IPS-NIHi11 (cell line): ENCODE data around the gene LSM4.

Source experiments
- DNase-seq: peaks from one replicate; pipeline ENCODE4 v3.0.0; 2012; ENCODE audit warnings: mixed read lengths, low spot score

LSM4 gene

GRCh38 chr19:18278521-18279265, 44.2 kb downstream of the LSM4 start:
- no peak for DNase-seq

GRCh38 chr19:18274781-18275356, 48.0 kb downstream of the LSM4 start:
- peak; percentile 49 for DNase-seq

DNA sequence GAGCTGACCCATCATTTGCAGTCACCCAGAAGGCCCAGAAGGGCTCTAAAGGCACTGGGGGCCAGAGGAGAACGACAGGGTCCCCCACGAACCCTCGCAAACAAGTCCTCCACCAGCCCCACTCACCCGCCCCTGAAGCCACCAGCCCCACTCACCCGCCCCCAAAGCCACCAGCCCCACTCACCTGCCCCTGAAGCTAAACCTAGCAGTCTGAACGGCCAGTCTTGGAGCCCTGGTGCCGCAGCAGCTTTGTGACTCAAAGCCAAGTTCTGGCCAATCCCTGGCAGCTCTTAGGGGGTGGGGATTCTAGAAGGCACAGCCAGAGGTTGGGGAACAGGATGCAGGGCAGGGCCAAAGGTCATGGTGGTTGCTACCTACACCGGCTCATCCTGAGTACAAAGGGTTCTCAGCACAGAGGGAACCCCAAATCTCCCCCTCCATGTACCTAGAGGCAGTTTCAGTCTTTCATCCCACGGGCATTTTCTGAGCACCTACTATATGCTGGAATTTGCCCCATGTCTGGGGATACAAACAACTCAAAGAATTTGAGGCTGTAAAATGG, 48.6 kb downstream of the LSM4 start, which contains the start of gene IQCN:
Gene IQCN (minus strand): TSS at position 234 of the 562 bp plus-strand sequence. CDS start 4,974 bp downstream, outside the sequence.
- no peak for DNase-seq

GRCh38 chr19:18273561-18274218, 49.2 kb downstream of the LSM4 start:
- DNase-seq: no peak

DNA sequence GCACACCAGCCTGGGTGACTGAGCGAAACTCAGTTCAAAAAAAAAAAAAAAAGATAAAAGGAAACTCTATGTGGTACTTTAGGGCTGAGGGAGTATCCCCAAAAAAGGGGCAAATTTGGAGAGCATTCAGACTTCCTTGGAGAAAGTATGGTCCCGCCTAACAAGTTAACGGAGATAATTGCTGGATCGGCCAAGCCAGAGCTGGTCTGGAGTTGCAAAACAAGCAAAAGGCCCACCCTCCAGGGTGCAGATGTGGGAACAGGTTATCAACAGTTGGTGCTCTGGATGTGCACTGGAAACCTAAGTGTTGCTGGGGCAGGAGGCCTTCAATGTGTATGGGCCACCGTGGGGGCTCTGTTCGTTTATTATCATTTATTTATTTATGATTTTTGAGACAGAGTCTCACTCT, 51.4 kb downstream of the LSM4 start:
- no peak for DNase-seq

DNA sequence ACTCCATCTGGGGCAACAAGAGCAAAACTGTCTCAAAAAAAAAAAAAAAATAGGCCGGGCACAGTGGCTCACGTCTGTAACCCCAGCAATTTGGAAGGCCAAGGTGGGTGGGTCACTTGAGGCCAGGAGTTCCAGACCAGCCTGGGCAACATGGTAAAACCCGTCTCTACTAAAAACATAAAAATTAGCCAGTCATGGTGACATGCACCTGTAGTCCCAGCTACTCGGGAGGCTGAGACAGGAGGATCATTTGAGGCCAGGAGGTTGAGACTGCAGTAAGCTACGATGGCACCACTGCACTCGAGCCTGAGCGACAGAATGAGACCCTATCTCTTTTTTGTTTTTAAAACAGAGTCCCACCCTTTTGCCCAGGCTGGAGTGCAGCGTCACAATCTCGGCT, 52.5 kb downstream of the LSM4 start:
- DNase-seq: no peak

DNA sequence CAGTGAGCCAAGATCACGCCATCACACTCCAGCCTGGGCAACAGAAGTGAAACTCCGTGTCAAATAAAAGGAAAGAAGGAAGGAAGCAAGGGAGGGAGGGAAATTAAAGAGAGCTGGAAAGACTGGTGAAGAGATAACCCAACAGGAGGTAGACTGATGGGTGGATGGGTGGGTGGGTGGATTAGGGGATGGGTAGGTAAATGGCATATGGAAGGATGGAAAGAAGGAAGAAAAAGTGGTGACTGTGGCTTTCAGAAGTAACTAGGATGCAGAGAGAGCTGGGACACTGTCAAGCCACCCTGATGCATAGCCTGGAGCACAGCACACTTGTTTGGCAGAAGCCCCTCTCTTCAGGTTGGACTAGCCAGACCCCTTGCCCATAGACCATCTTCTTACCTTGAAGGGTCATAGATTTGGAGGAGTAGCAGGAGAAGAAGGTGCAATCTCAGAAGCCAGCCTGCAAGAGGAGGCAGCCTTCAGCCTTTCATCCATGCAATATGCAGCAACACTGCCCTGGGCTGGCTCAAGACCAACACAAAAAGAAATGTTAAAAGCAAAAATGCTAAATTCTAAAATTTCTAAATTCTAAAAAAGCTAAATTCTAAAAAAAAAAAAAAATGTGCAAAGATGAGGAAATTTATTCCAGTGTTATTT, 53.7 kb downstream of the LSM4 start:
- DNase-seq: no peak

DNA sequence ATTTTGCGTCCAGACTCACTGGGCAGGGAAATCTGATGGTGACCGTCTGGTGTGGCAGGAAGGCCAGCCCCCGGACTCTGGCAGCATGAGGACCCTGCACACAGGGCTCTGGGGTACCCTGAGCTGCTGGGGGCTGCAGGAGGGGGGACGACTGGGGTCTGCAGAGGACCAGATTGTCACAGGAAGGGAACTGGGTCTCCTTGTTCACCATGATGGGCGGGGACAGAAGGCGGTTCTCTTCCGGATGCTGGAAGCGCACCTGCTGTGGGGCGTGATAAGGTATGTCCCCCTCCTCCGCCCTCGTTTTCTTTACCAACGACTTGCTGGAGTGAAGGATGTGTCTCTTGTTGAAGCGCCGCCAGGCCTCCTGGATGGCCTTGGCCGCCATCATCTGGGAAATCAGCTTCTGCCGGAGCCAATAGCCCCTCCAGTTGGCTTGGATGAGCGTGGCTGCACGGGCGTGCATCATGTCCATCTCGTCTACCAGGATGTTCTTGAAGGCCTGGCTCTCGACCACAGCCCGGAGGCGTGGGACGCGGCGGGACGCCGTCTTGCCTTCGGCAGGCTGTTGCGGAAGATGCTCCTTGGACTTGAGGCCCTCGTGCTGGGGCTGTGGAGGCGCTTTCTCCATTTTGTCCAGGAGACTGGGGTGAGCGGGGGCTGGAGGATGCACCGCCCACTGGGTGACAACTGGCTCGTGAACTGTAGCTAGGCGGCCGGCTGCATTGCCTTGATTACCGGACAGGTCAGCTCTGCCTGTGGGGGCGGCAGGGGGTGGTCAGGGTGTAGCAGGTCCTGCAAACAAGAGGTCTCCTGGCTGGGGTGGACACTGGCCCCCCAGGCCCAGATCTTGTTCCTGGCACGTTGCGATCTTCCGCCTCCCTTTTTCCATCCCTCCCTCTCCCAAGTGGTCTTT, 55.8 kb downstream of the LSM4 start:
- no peak for DNase-seq

GRCh38 chr19:18265582-18265981, 57.3 kb downstream of the LSM4 start:
- no peak for DNase-seq

DNA sequence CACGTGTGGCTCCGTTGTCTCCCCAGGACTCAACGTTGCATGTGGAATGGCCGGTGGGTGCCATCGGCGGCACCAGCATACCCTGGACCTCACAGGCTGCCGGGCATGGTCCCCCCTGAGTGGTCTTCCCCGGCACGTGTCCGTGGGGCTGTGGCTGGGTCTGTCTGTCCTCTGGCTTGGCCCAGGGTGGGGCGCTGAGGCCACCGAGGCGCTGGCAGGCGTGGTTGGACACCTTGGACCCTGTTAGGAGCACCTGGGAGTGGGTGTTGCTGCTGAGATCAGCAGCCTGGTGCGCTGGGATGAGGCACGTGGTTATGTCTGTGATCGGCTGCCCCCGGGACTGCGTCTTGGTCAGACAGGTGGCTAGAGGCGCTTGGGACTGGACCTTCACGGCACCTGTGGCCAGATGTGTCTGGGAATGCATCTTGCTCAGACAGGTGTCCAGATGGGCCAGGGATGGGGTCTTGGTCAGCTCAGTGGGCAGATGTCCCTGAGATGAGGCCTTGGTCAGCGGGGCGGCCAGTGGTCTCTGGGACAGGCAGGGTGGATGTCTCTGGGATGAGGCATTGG, 57.8 kb downstream of the LSM4 start:
- no peak for DNase-seq

DNA sequence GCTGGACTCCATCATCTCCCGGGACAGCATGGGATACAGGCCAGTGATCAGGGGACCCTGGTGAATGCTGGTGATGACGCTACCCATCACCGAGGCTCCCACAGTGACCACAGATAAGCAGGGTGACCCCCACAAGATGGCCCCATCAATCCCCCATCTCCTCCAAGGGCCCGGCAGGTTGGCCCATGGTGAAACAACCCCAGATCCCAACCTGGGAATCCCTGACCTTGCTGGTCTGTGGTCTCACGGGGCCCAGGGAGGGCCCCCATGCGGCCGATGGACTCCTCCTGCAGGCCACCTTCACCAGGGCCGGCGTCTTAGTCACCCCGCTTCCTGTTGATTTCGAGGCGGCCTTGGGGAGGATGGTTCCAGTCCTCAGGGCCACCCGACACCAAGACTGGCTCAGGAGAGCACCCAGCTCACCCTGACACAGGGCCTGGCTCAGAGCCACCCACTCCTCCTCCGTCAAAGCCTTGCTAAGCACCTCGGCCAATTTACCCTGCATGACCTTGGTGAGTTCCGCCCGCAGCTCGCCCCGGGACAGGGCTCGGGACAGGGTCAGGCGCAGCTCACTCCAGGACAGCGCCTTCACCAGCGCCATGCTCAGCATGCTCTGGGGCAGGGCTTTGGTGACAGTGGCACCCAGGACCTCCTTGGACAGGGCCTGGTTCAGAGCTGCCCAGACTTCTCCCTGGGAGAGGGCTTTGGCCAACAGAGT, 58.6 kb downstream of the LSM4 start:
- DNase-seq: no peak

- no peak for DNase-seq
These were observed 59.3 kb downstream of the LSM4 start for GRCh38 chr19:18263324-18264136.

GRCh38 chr19:18262917-18263316, 60.0 kb downstream of the LSM4 start:
- DNase-seq: no peak

- no peak for DNase-seq
These were observed 60.7 kb downstream of the LSM4 start for GRCh38 chr19:18262144-18262543.

GRCh38 chr19:18261474-18261873, 61.4 kb downstream of the LSM4 start:
- DNase-seq: no peak

GRCh38 chr19:18259893-18260292, 63.0 kb downstream of the LSM4 start:
- DNase-seq: no peak

DNA sequence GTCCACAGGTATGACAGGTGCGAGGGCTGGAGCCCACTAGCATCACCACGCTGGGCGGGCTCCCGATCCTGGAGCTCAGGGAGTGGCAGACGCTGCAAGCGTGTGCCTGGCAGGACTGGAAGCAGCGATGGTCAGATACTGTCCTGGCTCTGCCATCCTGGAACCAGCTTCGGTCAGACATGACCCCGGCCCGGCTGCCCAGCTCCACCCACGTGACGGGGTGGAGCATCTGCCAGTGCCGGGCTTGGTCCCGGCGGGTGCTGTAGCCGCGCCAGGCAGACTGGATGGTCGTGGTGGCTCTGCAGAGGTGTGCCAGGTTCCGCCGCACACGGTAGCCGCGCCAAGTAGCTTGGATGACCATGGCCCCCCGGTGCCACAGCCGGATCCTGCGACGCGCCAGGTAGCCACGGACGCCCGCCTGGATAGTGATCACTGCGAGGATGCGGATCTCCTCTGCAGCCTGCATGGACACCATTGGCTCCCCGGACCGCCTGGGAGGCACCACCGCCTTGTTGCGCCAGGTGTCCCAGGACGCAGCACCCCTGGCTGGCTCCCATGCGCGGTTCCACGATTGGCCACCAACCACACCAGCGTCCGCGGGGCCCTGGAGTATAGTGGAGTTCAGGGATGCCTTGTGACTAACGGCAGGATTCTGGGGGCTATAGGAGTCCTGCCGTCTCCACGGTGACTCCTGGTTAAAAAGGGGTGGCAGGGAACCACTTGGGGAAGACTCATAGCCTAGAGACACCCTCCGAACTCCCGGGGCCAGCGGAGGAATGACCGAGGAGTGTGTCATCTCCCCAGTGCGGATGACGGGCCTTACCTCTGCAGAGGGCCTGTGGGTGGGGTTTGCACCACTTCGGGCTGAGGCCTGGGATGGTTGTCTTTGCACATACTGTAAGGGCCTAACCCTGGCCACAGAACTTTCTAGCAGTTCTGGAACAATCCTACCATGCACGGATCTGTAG, 65.1 kb downstream of the LSM4 start:
- no peak for DNase-seq
